C4-2B (cell line): ENCODE results near the gene EPHX1.

Experiments used
- H3K27ac ChIP-seq: fragments of 450-650 bp; 2 replicates; pipeline ENCODE4 v1.5.1; 2017
- CTCF ChIP-seq: fragments of 450-650 bp; conservative IDR thresholded peaks from 2 replicates; pipeline ENCODE4 v1.5.1; 2017; ENCODE audit warnings: mild to moderate bottlenecking
- ZFX ChIP-seq: fragments of 450-650 bp; IDR thresholded peaks from 2 replicates; pipeline ENCODE4 v1.6.1; 2017

EPHX1 gene

GRCh38 chr1:225847610-225848009 lies 37.7 kb downstream of the EPHX1 start:
- TF ChIP-seq CTCF: no peak
- TF ChIP-seq ZFX: no peak
- H3K27ac ChIP-seq: no peak overlapping the region

- TF ChIP-seq CTCF: no peak
- TF ChIP-seq ZFX: no peak
- H3K27ac ChIP-seq: no peak overlapping the region
Observed at GRCh38 chr1:225848030-225848955, 38.4 kb downstream of the EPHX1 start.

- no peak overlapping the region for H3K27ac ChIP-seq
Observed at GRCh38 chr1:225849925-225850324, 40.0 kb downstream of the EPHX1 start.

GRCh38 chr1:225850370-225850769 lies 40.4 kb downstream of the EPHX1 start:
- H3K27ac ChIP-seq: no peak overlapping the region
- no peak for TF ChIP-seq CTCF
- TF ChIP-seq ZFX: no peak

More at GRCh38 chr1:225849925-225850324, 40.0 kb downstream of the EPHX1 start:
- TF ChIP-seq CTCF: no peak
- TF ChIP-seq ZFX: no peak

GRCh38 chr1:225851805-225852204 lies 41.9 kb downstream of the EPHX1 start:
- TF ChIP-seq CTCF: no peak
- no peak for TF ChIP-seq ZFX
- H3K27ac ChIP-seq: no peak overlapping the region

- no peak for TF ChIP-seq ZFX
- no peak for TF ChIP-seq CTCF
- H3K27ac ChIP-seq: no peak overlapping the region
Observed at GRCh38 chr1:225852413-225853124, 42.6 kb downstream of the EPHX1 start.

- H3K27ac ChIP-seq: no peak overlapping the region
- TF ChIP-seq ZFX (no peak), CTCF (no peak)
Observed at GRCh38 chr1:225853441-225853840, 43.5 kb downstream of the EPHX1 start.
